Activated CD8-positive, alpha-beta memory T cell treated with anti-CD3 and anti-CD28 coated beads for 48 hours (primary cell): ENCODE results near the gene C4orf33.
"Not testable (repeated sequence)": the region's sequence is repeated elsewhere in the genome, so short reads cannot be mapped to it uniquely, and the experiment has no call there.

Source experiments
- DNase-seq, 3 experiments: peaks; one replicate each; pipeline ENCODE4 v3.0.0-alpha.2; 2020; ENCODE audit warnings: low read depth in 2 of 3, low spot score in 2 of 3

C4orf33 gene

DNA sequence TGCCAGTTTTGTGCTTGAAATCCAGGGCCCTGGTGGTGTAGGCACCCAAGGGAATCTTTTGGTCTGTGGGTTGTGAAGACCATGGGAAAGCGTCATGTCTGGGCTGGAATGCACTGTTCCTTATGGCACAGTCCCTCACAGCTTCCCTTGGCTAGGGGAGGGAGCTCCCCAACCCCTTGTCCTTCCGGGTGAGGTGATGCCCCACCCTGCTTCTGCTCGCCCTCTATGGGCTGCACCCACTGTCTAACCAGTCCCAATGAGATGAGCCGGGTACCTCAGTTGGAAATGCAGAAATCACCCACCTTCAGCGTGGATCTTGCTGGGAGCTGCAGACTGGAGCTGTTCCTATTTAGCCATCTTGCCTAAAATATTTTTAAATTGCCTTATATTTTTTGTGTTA lies 30.7 kb downstream of the C4orf33 start:
- not testable (repeated sequence) for DNase-seq

DNA sequence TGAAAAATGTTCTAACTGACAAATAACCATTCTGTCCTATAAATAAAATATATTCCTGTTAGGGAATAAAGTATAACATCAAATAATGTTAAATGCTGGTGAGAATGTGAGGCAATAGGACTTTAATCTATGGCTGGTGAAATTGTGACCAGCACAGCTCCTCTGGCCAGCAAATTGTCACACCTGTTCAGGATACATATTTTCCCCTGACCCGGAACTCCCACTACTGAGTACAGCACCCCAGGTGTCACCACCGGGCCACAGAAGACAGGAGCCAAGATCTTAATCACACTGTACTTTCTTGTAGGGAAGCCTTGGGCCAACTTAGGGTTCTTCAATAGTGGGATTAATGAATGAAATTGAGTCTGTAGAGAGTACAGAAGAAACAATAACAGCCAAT lies 33.2 kb downstream of the C4orf33 start:
- DNase-seq: no peak

DNA sequence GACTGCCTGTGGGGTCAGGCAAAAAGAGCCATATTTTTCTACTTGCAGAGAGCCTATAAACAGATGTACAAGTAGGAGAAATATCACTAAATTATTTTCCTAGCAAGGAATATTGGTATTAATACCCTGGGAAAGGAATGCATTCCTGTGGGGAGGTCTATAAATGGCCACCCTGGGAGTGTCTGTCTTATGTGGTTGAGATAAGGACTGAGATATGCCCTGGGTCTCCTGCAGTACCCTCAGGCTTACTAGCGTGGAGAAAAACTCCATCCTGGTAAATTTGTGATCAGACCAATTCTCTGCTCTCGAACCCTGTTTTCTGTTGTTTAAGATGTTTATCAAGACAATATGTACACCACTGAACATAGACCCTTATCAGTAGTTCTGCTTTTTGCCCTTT lies 35.4 kb downstream of the C4orf33 start:
- no peak for DNase-seq

DNA sequence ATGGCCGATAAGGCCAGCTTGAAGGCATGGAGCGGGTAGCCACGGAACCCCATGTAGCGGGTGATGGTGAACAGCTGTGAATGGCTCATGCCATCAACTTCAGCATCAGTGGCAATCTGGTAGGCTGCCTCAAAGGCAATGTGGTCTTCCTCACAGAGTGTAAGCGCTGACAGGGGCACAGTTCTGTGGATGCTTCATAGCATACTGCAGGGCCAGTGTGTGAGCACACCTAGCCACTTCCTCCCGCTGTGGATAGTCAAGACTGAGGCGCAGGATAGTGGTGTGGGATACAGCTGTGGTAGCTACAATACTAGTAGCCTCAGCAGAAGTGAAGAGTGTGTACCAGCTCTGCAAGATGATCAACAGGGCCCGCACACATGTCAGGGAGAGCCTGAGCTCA lies 40.5 kb downstream of the C4orf33 start:
- DNase-seq: no peak

DNA sequence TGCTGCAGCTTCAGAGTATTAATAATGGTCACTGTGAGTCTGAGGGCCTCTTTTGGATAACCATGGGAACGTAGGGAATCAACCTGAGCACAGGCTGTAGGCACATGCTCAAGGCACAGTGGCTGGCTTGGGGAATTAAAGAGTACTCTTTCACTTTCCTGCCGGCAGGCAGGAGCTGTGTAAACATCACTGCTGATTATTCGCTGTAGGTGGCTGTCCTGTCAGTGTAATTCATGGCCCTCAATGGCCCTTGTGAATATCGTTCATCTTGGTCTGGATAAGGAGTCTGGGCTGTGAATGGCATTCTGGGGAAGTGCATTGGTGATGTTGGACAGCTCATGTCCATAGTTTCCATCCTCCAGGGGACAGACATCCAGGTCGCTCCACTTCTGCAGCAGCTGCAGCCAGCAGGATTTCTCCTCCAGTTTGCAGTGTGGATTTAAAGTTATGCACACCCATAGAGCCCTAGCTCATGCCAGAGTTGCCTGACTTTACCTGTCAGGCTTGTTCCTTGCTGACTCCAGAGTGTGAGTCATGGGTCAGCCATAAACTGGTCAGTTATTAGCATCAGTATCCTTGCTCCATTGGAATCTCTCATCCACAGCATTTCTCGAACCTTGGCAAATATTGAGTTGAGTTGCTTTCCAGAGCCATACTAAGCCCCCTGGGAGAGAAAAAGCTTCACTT lies 43.0 kb downstream of the C4orf33 start:
- no peak for DNase-seq

DNA sequence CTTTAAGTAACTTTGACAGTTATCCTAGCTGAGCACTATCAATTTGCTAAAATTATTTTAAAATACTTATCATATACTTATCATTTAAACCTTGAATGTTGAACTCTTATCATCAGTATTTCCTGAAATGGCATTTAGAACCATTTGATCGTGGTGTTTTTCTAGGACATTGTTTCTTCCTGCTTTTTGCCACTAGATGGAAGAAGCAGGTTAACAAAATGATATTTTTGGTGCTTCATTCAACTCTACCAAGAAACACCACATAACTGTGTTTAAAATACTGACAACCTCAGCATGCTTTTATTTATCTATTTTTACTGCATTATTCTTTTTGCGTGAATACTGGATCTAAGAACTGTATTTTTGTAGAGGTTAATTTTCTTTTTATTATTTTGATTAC lies 44.6 kb downstream of the C4orf33 start:
- DNase-seq: no peak

DNA sequence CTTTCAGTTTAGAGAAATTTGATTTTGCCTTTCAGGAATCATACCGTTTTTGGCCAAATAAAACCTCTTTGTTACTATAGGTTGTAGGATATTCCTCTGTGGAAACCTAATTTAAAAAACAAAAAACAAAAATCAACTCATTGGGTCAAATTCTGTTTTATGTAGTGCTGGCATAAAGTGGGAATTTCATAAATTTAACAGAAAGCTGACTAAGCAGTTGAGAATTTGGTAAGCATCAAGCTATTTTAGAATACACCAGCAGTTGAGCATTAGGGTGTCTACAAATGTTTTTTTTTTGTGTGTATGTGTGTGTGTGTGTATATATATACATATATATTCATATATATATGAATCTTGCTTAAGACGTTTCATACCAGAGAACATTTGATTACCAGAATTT lies 47.4 kb downstream of the C4orf33 start:
- no peak for DNase-seq

DNA sequence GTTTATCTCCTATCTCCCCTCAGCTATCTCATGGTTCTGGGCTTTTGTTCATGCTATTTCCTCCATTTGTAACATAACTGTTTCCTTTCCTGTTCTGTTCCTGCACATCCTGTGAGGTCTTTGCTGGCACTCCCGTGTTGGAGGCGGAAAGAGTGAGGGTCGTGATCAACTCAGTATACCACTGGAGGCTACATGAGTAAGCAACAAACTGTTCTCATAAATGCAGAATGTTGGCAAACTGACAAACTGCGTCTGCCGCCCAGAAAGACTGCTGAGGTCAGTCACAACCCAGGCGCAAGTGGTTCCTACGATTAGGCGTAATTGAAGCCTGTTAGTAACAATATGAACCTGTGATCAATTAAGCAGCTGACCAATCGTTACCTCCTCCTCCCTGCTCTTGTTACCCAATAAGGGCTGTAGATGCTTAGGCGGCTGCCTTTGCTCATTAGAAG lies 48.8 kb downstream of the C4orf33 start:
- no peak for DNase-seq

DNA sequence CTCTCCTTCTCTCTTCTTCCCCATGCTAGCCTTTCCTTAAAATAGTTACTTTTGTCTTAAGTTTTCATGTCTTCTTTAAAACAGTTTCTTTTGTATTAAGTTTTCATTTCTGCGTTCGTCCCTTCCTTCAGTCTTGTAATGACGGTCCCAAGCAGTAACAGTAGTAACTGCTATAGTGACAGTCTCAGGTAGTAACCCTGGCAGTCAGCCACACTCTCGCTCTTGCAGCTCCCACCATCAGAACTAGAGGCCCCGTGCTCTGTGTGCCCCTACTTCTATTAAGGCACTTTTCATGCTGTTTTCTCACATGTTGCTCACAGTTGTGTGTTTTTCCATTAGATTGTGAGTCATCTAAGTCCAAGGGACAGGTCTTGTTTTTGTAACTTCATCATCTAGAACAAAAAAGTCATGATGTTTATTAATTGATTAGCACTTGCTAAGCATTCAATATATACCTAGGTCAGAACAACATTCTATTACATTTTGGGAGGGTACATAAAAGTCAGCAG lies 49.3 kb downstream of the C4orf33 start:
- no peak for DNase-seq

DNA sequence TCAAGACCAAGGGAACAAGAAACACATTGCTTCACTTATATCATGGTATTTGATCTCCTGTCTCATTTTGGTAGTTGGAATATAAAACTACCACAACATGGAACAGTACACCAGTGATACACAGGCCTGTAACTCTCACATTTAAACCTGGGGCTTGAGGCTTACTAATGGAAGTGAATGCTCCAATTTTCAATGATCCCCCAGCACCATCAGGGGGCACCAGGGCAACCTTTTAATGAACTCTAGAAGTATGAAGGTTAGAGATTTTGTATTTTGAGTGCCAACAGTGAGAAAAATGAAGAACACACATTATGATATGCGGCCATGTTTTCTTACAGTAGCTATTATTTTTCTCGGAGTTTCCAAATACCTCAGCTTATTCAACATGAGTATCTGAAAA lies 50.7 kb downstream of the C4orf33 start:
- DNase-seq: no peak

DNA sequence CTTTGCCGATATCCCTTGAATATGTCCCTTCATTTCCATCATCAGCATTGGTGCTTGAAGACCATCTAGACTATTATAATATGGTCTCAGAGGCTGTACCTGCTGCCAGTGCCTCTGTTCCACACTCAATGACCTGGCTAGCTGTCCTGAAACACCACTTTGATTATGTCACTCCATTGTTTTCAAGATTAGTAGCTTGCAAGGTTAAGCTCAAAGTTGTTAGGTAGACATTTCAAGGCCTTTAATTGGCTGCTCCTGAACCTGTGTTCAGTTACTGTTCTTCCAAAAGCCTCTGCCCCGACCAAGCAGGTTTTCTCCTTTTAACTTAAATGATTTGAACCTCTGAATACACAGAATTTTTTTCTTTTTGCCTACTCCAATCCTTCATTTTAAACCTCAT lies 52.9 kb downstream of the C4orf33 start:
- no peak for DNase-seq

DNA sequence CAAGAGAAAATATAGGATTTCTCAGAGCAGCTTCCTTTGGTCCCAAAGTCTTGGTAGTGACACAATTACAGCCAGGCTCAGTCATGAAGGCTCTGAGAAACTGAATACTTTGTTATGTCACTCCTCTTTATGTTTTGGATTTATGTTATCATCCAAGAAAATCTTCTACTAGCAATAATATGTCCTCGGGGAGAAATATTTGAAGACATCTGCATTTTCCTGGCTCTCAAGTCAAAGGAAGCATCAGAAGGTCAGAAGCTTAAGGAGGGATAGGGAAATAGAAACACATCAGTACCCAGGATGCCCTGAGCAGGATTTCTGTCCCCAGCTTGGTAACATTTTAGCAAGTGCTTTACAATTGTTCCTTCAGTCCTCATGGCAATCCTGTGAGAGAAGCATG lies 54.0 kb downstream of the C4orf33 start:
- no peak for DNase-seq

DNA sequence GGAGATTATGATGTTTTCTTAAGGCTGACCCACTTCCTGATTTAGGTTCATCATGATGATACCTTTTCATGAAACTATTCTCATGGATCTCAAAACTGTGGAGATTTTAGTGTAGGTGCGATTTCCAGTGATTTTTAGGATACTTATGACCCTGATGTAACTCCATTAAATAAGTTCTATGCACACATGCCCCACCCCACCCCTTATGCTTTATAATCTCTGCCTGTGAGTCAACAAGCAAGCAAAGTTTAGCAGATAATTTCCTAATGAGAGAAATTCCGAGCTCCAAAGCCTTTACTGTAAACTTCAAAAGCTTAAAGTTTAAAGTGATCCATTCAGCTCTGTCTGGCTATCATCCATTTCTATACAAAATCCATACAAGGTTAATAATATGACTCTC lies 56.4 kb downstream of the C4orf33 start:
- DNase-seq: no peak

DNA sequence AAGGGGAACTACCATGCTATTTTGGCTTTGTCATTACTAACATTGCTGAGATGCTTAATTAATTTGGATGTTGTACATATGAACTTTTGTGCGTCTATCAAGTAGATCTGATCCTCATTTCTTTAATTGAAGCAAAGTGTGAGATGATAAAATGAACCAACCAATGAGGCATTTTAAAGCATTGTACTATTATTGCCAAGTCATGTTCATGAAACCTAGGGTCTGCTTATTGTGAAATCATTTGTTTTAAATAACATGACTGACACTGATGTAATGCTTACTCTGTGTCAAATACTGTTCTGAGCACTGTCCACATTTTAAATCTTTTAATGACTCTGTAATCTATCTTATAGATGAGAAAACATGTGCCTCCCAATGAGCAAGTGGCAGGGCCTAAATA lies 57.7 kb downstream of the C4orf33 start:
- DNase-seq: no peak

DNA sequence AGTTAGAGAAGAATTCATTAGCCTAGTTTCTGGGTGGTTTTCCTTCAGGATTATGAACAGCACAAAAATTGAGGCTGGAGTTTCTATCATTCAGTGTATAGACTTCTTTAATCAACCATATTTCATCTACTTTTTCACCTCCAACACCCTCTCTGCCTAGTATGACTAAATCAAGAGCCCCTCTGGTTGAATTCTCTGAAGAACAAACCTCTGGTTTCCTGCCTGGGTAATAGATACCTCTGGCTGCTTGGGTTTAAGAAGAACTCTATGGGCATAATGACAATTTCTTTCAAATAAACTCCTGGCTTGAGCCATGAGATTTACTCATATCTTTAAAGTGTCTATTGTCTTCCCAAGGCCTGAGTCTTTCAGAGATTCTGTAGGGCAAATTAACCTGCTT lies 66.5 kb downstream of the C4orf33 start:
- no peak for DNase-seq

DNA sequence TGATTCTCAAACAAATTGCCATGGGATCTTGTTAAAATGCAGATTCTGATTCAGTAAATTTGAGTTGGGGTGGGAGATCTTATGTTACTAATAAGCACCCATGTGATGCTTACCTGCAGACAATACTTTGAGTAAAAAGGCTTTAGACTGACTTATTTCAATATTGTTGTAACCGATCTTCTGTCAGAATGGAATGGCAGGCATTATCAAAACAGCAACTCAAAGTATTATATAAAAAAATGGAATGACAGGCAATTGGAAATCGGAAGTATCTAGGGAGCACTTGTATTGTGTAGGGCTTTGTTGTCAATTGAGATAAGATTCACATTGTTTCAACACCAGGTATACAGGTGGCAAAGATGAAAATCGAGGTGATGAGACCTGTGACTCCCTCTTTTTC lies 67.5 kb downstream of the C4orf33 start:
- DNase-seq: no peak

DNA sequence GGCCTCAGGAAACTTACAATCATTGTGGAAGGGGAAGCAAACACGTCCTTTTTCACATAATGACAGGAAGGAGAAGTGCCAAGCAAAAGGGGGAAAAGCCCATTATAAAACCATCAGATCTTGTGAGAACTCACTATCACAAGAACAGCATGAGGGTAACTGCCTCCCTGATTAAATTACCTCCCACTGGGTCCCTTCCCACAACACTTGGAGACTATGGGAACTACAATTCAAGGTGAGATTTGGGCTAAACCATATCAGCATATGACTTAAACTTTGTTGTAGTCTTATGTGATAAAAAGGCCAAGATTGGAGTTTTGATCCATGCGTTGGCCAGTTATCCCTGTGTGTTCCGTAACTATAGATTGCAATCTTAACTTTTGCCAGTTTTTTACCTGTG lies 68.3 kb downstream of the C4orf33 start:
- no peak for DNase-seq
